Naive B cell (primary cell): ENCODE data around the gene PRKAG1. TPM values are rescaled to one million over a fixed set of nuclear protein-coding genes. Genes with fewer than 3 reads are reported as not detected.
A peak's percentile ranks its signal among the peaks of the same experiment; 100 is the strongest.

Experiments used
- ATAC-seq, 2 donors: fragments of 150-1000 bp; cut with Tn5 transposase; 2 replicates each; pipeline ENCODE4 v1.10.0; 2021; ENCODE audit warnings: low read depth in 2 of 2, mild to moderate bottlenecking in 2 of 2, moderate library complexity in 2 of 2
- DNase-seq: peaks from one replicate; pipeline ENCODE4 v3.0.0; 2022
- H3K27ac Mint-ChIP-seq, 6 donors: one replicate each; pipeline ENCODE4 v1.8.0; 2020 to 2022; ENCODE audit warnings: mild to moderate bottlenecking in 6 of 6, mixed read lengths in 6 of 6, moderate library complexity in 5 of 6, inconsistent platforms in 2 of 6
- H3K27me3 Mint-ChIP-seq, 3 donors: one replicate each; pipeline ENCODE4 v1.8.0; 2021 to 2022; ENCODE audit warnings: mixed read lengths in 3 of 3, mild to moderate bottlenecking in 1 of 3
- H3K36me3 Mint-ChIP-seq, 2 donors: one replicate each; pipeline ENCODE4 v1.8.0; 2020 to 2022; ENCODE audit warnings: mixed read lengths in 2 of 2, inconsistent platforms in 1 of 2, mild to moderate bottlenecking in 1 of 2
- H3K4me1 Mint-ChIP-seq, 3 donors: one replicate each; pipeline ENCODE4 v1.8.0; 2020 to 2022; ENCODE audit warnings: mixed read lengths in 3 of 3, inconsistent platforms in 1 of 3, mild to moderate bottlenecking in 1 of 3, moderate library complexity in 1 of 3
- H3K4me3 Mint-ChIP-seq, 8 donors: one replicate each; pipeline ENCODE4 v1.8.0; 2020 to 2022; ENCODE audit warnings: mild to moderate bottlenecking in 8 of 8, mixed read lengths in 8 of 8, moderate library complexity in 8 of 8, inconsistent platforms in 2 of 8
- H3K9me3 Mint-ChIP-seq, 7 donors: one replicate each; pipeline ENCODE4 v1.8.0; 2020 to 2022; ENCODE audit warnings: mixed read lengths in 7 of 7, mild to moderate bottlenecking in 5 of 7, inconsistent platforms in 2 of 7, moderate library complexity in 1 of 7
- polyA plus RNA-seq, 6 donors: library from polyadenylated mRNA; unstranded; fragments of 300-500 nt; fragmentation: Illumina TruSeq; gene quantifications; one replicate each; pipeline ENCODE4 v1.2.3, GENCODE V29; 2021; ENCODE audit warnings: low read depth in 6 of 6

Gene PRKAG1
- polyA plus RNA-seq, 6 donors from 2014 or later: 36.2 to 76.2 (median 52.1) TPM

DNA sequence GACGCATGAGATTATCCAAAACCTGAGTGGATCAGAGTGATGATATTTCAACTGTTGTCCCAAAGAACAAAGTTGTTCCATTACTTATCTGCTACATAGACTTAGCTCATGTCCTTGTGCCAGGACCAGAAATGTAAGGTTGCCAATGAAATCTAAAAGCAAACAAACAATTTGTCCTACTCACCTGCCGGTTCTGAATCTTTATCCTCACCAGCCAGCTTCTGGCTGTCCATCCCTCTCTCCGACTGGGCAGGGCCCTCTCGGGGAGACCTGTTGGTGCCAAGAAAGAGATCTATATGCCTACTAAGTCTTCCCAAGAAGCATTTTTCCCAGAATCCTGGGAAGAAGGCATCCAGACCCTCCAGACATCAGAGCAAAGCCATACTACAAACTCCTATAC lies 36.5 kb upstream of the PRKAG1 start:
- Mint-ChIP-seq H3K27me3 (no peaks in the 10 kb centered on the region), H3K4me1 (peaks cover 64 to 68% (median 67%) of the 10 kb centered on the region in 3 donors), H3K4me3 (peak overlapping the region in 2 of 8 donors; percentile 95 to 96), H3K27ac (peak overlapping the region in 3 of 6 donors; percentile 40 to 82 (median 57)), H3K36me3 (peaks cover 14 to 20% of the 10 kb centered on the region in 2 donors), H3K9me3 (no peaks in the 10 kb centered on the region)
- DNase-seq (no peak), ATAC-seq (no peak)

DNA sequence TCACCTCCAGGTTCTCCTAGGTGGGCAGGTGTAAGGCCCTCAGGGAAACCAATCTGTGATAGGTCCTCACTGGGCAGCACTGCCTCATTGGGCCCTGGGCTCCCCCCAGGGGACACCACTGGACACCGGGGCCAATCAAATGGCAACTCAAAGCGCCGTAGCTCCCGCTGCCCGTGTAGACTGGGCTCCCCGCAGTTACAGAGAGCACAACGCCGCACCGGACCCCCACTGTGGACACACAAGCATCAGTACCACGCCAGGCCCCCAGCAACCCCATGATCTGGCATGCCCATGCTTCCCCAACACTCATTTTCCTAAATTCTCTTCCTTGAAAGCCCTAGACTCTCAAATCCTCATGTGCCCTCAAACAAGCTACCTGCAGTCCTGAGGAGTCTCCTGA lies 35.9 kb upstream of the PRKAG1 start:
- peak overlapping the region in 1 of 8 donors; percentile 35 for H3K4me3 Mint-ChIP-seq
- no peaks in the 10 kb centered on the region for H3K9me3 Mint-ChIP-seq
- DNase-seq (no peak), ATAC-seq (no peak)
- H3K27ac Mint-ChIP-seq: peak overlapping the region in 1 of 6 donors; percentile 49
- peaks cover 62 to 67% (median 67%) of the 10 kb centered on the region in 3 donors for H3K4me1 Mint-ChIP-seq
- H3K27me3 Mint-ChIP-seq: no peaks in the 10 kb centered on the region
- H3K36me3 Mint-ChIP-seq: peaks cover 14 to 20% of the 10 kb centered on the region in 2 donors

DNA sequence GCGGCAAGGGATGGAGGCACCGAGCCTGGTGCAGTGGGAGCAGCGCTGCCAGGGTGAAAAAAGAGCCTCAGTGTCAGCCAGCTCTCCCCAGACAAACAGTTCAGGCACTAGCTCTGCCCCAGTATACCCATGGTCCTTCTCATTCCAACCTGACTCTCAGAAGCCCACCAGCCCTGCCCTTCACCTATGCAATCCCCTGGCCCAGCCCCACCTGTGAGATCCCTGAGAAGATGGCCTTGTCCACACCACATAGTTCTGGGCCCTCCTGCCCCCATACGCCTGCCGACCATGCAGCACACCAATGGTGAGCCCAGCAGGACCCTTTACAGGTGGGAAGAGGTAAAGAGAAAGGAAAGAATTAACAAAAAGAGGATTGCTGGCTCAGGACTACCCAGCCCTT lies 35.5 kb upstream of the PRKAG1 start:
- peak overlapping the region in 1 of 6 donors; percentile 9 for H3K27ac Mint-ChIP-seq
- no peaks in the 10 kb centered on the region for H3K9me3 Mint-ChIP-seq
- no peak overlapping the region for H3K4me3 Mint-ChIP-seq
- DNase-seq (no peak), ATAC-seq (no peak)
- peaks cover 58 to 64% (median 63%) of the 10 kb centered on the region in 3 donors for H3K4me1 Mint-ChIP-seq
- H3K27me3 Mint-ChIP-seq: no peaks in the 10 kb centered on the region
- peaks cover 14 to 20% of the 10 kb centered on the region in 2 donors for H3K36me3 Mint-ChIP-seq

GRCh38 chr12:49052451-49053208 lies 34.1 kb upstream of the PRKAG1 start:
- Mint-ChIP-seq H3K4me3 (peak overlapping the region in 1 of 8 donors; percentile 22), H3K27ac (peak overlapping the region in 2 of 6 donors; percentile 32 to 44), H3K36me3 (peaks cover 14 to 27% of the 10 kb centered on the region in 2 donors), H3K9me3 (no peaks in the 10 kb centered on the region), H3K4me1 (peaks cover 43 to 50% (median 48%) of the 10 kb centered on the region in 3 donors), H3K27me3 (no peaks in the 10 kb centered on the region)
- no peak for ATAC-seq
- DNase-seq: no peak

- Mint-ChIP-seq H3K9me3 (no peaks in the 10 kb centered on the region), H3K27me3 (no peaks in the 10 kb centered on the region), H3K4me1 (peaks cover 36 to 42% (median 41%) of the 10 kb centered on the region in 3 donors), H3K4me3 (peak overlapping the region in 2 of 8 donors; percentile 22 to 53), H3K36me3 (peaks cover 14 to 27% of the 10 kb centered on the region in 2 donors), H3K27ac (peak overlapping the region in 3 of 6 donors; percentile 22 to 74 (median 40))
- DNase-seq: no peak
- no peak for ATAC-seq
Measured at GRCh38 chr12:49051777-49052438, 33.3 kb upstream of the PRKAG1 start.

DNA sequence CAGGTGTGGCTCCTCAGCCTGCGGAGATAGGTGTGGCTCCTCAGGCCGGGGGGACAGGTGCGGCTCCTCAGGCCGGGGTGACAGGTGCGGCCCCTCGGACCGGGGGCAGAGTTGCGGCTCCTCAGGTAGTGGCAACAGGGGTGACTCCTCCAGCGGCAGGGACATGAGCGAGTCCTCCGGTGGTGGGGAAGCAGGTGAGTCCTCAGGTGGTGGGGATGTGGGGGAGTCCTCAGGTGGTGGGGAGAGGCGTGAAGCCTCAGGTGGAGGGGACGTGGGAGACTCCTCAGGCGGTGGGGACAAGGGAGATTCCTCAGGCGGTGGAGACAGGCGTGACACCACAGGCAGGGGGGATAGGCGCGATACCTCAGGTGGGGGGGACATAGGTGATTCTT lies 32.8 kb upstream of the PRKAG1 start:
- no peak overlapping the region for H3K4me3 Mint-ChIP-seq
- ATAC-seq: no peak
- H3K27ac Mint-ChIP-seq: peak overlapping the region in 3 of 6 donors; percentile 22 to 74 (median 40)
- no peaks in the 10 kb centered on the region for H3K27me3 Mint-ChIP-seq
- H3K9me3 Mint-ChIP-seq: no peaks in the 10 kb centered on the region
- H3K36me3 Mint-ChIP-seq: peaks cover 14 to 27% of the 10 kb centered on the region in 2 donors
- no peak for DNase-seq
- H3K4me1 Mint-ChIP-seq: peaks cover 30 to 37% (median 36%) of the 10 kb centered on the region in 3 donors

GRCh38 chr12:49050507-49051372 lies 32.2 kb upstream of the PRKAG1 start:
- Mint-ChIP-seq H3K36me3 (peaks cover 14 to 27% of the 10 kb centered on the region in 2 donors), H3K27me3 (no peaks in the 10 kb centered on the region), H3K27ac (no peak overlapping the region), H3K9me3 (no peaks in the 10 kb centered on the region), H3K4me3 (no peak overlapping the region), H3K4me1 (peaks cover 24 to 31% (median 29%) of the 10 kb centered on the region in 3 donors)
- ATAC-seq (no peak), DNase-seq (no peak)

- Mint-ChIP-seq H3K4me1 (peaks cover 14 to 21% (median 21%) of the 10 kb centered on the region in 3 donors), H3K9me3 (no peaks in the 10 kb centered on the region), H3K27me3 (no peaks in the 10 kb centered on the region), H3K27ac (no peak overlapping the region), H3K4me3 (no peak overlapping the region), H3K36me3 (peaks cover 14 to 29% of the 10 kb centered on the region in 2 donors)
- DNase-seq (no peak), ATAC-seq (no peak)
Measured at GRCh38 chr12:49049566-49050224, 31.1 kb upstream of the PRKAG1 start.

DNA sequence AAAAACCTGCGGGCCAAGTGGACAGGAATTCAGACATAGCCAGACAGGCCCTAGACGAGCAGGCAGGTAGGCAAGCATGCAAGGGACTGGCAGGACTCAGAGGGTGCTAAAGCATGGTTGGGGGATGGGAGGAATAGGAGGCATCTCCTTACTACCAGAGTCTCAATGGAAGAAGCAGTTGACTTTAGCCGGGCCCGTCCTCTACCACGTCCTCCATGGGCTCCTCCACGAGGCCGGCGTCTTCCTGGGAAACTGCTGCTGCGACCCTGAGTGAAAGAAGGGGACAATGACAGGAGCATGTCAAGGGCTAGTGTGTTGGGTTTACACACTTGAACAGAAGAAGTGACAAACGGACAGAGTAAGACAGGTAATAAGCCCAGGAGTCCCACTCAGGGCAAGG lies 30.4 kb upstream of the PRKAG1 start:
- no peaks in the 10 kb centered on the region for H3K27me3 Mint-ChIP-seq
- H3K4me3 Mint-ChIP-seq: no peak overlapping the region
- H3K27ac Mint-ChIP-seq: peak overlapping the region in 1 of 6 donors; percentile 67
- ATAC-seq (no peak), DNase-seq (no peak)
- H3K9me3 Mint-ChIP-seq: no peaks in the 10 kb centered on the region
- peaks cover 7 to 25% (median 19%) of the 10 kb centered on the region in 3 donors for H3K4me1 Mint-ChIP-seq
- peaks cover 14 to 37% of the 10 kb centered on the region in 2 donors for H3K36me3 Mint-ChIP-seq

GRCh38 chr12:49046129-49046895 lies 27.7 kb upstream of the PRKAG1 start:
- H3K27me3 Mint-ChIP-seq: no peaks in the 10 kb centered on the region
- H3K36me3 Mint-ChIP-seq: peaks cover 0 to 37% of the 10 kb centered on the region in 2 donors
- H3K4me3 Mint-ChIP-seq: no peak overlapping the region
- H3K4me1 Mint-ChIP-seq: peaks cover 0 to 18% (median 13%) of the 10 kb centered on the region in 3 donors
- H3K9me3 Mint-ChIP-seq: no peaks in the 10 kb centered on the region
- H3K27ac Mint-ChIP-seq: no peak overlapping the region
- no peak for DNase-seq
- no peak for ATAC-seq

DNA sequence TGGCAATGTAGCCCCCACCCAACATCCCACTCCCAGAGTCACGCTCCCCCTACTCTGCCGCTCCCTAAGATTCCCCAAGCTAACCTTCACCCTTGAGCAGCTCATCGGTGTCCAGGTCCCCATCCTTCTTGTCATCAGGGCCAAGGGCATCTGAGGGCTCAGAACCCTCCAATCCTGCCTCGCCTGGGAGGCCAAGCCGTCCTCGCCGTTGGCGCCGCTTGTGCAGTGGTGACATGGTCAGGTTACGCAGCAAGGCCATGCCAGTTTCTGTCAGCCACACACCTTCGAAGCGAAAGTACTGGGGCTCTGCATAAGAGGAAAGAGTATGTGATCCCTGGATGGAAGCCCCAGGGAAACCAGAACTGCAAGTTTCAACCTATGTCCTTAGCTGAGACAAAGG lies 26.1 kb upstream of the PRKAG1 start:
- H3K9me3 Mint-ChIP-seq: no peaks in the 10 kb centered on the region
- H3K36me3 Mint-ChIP-seq: peaks cover 0 to 31% of the 10 kb centered on the region in 2 donors
- no peak for DNase-seq
- H3K4me1 Mint-ChIP-seq: peaks cover 0 to 13% (median 11%) of the 10 kb centered on the region in 3 donors
- no peaks in the 10 kb centered on the region for H3K27me3 Mint-ChIP-seq
- H3K4me3 Mint-ChIP-seq: no peak overlapping the region
- H3K27ac Mint-ChIP-seq: no peak overlapping the region
- ATAC-seq: no peak

- peaks cover 0 to 13% (median 11%) of the 10 kb centered on the region in 3 donors for H3K4me1 Mint-ChIP-seq
- H3K36me3 Mint-ChIP-seq: peaks cover 2 to 31% of the 10 kb centered on the region in 2 donors
Measured at GRCh38 chr12:49043856-49044258, 25.3 kb upstream of the PRKAG1 start.

More at GRCh38 chr12:49043856-49044258, 25.3 kb upstream of the PRKAG1 start:
- peak overlapping the region in 5 of 6 donors; percentile 26 to 83 (median 47) for H3K27ac Mint-ChIP-seq
- DNase-seq (peak; percentile 64), ATAC-seq (peak; percentile 85 to 89)
- H3K4me3 Mint-ChIP-seq: peak overlapping the region in 1 of 8 donors; percentile 22
- H3K9me3 Mint-ChIP-seq: no peaks in the 10 kb centered on the region
- no peaks in the 10 kb centered on the region for H3K27me3 Mint-ChIP-seq
